HG03045 (cell line): Measurements from ENCODE around the gene DDX11.
"Not testable (repeated sequence)": the region's sequence is repeated elsewhere in the genome, so short reads cannot be mapped to it uniquely, and the experiment has no call there.

Experiments used
- ATAC-seq: cut with Tn5 transposase; IDR thresholded peaks from one replicate; pipeline ENCODE4 v1.9.1; 2021; ENCODE audit warnings: mild to moderate bottlenecking, moderate library complexity; ENCODE audit not compliant: unreplicated experiment

The DDX11 gene

GRCh38 chr12:31121022-31121728 lies 47.5 kb downstream of the DDX11 start:
- not testable (repeated sequence) for ATAC-seq

DNA sequence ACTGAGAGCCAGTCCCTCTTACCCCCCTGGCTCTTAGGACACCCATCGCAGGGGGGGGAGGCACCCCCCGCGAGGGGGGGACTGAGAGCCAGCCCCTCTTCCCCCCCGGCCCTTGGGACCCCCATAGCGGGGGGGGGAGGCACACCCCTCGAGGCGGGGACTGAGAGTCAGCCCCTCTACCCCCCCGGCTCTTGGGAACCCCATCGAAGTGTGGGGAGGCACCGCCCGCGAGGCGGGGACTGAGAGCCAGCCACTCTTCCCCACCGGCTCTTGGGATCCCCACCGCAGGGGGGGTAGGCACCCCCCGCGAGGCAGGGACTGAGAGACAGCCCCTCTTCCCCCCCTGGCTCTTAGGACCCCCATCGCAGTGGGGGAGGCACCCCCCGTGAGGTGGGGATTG lies 48.8 kb downstream of the DDX11 start:
- ATAC-seq: no peak

- not testable (repeated sequence) for ATAC-seq
These were observed 50.5 kb downstream of the DDX11 start for GRCh38 chr12:31124158-31124557.

- ATAC-seq: not testable (repeated sequence)
These were observed 51.5 kb downstream of the DDX11 start for GRCh38 chr12:31125171-31125570.

- ATAC-seq: not testable (repeated sequence)
These were observed 53.7 kb downstream of the DDX11 start for GRCh38 chr12:31127209-31127848.

GRCh38 chr12:31136581-31136980 lies 62.9 kb downstream of the DDX11 start:
- not testable (repeated sequence) for ATAC-seq

GRCh38 chr12:31144768-31145167 lies 71.1 kb downstream of the DDX11 start:
- ATAC-seq: not testable (repeated sequence)

DNA sequence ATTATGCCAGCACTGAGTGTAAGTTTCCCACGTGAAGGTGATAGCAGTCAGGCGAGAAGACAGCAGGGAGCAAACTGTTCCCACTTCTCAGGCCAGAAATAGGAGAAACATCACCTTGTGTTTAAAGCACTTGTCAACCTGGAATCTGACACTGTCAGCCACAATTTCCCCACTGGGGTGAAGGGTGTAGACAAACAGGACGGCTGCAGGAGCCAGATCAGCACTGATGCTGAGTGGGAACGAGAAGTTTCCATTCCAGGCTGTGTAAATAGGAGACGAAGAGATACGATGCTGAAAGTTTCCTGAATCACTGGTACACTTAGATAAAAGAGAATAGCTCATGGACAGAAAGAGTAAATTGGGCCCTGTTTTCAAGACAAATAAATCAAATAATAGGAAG lies 71.6 kb downstream of the DDX11 start:
- ATAC-seq: not testable (repeated sequence)

DNA sequence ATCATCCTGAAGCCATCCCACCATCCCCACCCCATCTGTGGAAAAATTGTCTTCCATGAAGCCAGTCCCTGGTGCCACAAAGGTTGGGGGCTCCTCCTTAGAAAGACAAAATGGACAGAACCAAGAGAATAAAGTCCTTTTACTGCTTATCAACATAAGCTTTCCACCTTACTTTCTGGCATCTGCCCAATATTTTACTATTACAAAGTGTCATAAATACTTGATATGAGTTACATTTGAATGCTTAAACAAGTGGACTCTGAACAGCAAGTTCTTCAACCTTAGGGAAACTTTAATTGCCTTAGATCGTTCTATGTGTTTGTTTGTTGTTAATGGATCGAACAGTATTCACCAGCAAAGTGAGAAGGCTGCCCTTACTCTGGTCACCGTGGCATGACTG lies 73.8 kb downstream of the DDX11 start:
- not testable (repeated sequence) for ATAC-seq

- ATAC-seq: not testable (repeated sequence)
These were observed 77.1 kb downstream of the DDX11 start for GRCh38 chr12:31150766-31151165.
